H1 (cell line): Measurements from ENCODE around the gene ZNF469. TPM values are rescaled to one million over a fixed set of nuclear protein-coding genes. Genes with fewer than 3 reads are reported as not detected.

Experiments used
- CTCF ChIA-PET: fragments of 300-600 bp; sonication (Branson Sonifier 250); formaldehyde crosslinking; loops from one replicate; lab custom pipeline; 2021; ENCODE audit not compliant: partially characterized antibody; lab: Charles Lee
- POLR2A ChIA-PET: fragments of 300-600 bp; sonication (Branson Sonifier 250); formaldehyde crosslinking; loops from one replicate; lab custom pipeline; 2021; ENCODE audit warnings: inconsistent platforms; ENCODE audit not compliant: partially characterized antibody; lab: Charles Lee
- DNase-seq, 2 experiments: peaks; one replicate each; pipeline versions ENCODE4 v3.0.0 to v3.0.0-alpha.2; 2010 to 2022; ENCODE audit warnings: low spot score in 2 of 2, low read depth in 1 of 2, mixed read lengths in 1 of 2
- FAIRE-seq: peaks from 2 replicates; lab custom pipeline; 2011; peaks lifted over from hg19 to GRCh38; lab: Jason Lieb, UNC
- H2AFZ ChIP-seq: 2 replicates; pipeline ENCODE4 v1.8.1; 2012; ENCODE audit warnings: low read length, inconsistent platforms
- H2AK5ac ChIP-seq: 2 replicates; pipeline ENCODE4 v1.6.1; 2013; ENCODE audit warnings: low read depth, low read length
- H2BK120ac ChIP-seq: replicated peaks from 2 replicates; pipeline ENCODE3; 2013; ENCODE audit warnings: low read depth, low read length, inconsistent platforms
- H2BK12ac ChIP-seq: 2 replicates; pipeline ENCODE4 v1.6.1; 2013; ENCODE audit warnings: low read depth, low read length
- H2BK15ac ChIP-seq: 2 replicates; pipeline ENCODE4 v1.6.1; 2013; ENCODE audit warnings: low read length
- H2BK20ac ChIP-seq: 2 replicates; pipeline ENCODE4 v1.6.1; 2013; ENCODE audit warnings: low read length
- H2BK5ac ChIP-seq: 2 replicates; pipeline ENCODE4 v1.6.1; 2013; ENCODE audit warnings: low read depth, low read length
- H3K14ac ChIP-seq: 2 replicates; pipeline ENCODE4 v1.6.1; 2013; ENCODE audit warnings: inconsistent platforms; ENCODE audit not compliant: insufficient read length
- H3K18ac ChIP-seq: 2 replicates; pipeline ENCODE4 v1.6.1; 2013; ENCODE audit warnings: low read length; ENCODE audit errors: extremely low read depth
- H3K23ac ChIP-seq: 2 replicates; pipeline ENCODE4 v1.6.1; 2013; ENCODE audit warnings: inconsistent platforms; ENCODE audit not compliant: insufficient read length
- H3K23me2 ChIP-seq: 2 replicates; pipeline ENCODE4 v1.6.1; 2013; ENCODE audit warnings: low read depth, low read length
- H3K27ac ChIP-seq: 2 replicates; pipeline ENCODE4 v1.6.1; 2011; ENCODE audit warnings: low read depth, low read length, inconsistent platforms
- H3K27me3 ChIP-seq, 4 experiments: replicated peaks in 1 of 4; 1 replicate in 1 of 4; 2 replicates in 3 of 4; pipeline versions ENCODE4 v1.6.1 to v1.8.1; 2011 to 2013; ENCODE audit warnings: low read length in 3 of 4, mild to moderate bottlenecking in 3 of 4, inconsistent platforms in 2 of 4, mixed read lengths in 2 of 4, moderate library complexity in 1 of 4; ENCODE audit not compliant: control insufficient read depth in 3 of 4, insufficient read depth in 3 of 4; ENCODE audit errors: extremely low read depth in 1 of 4
- H3K36me3 ChIP-seq, 4 experiments: 2 replicates each; pipeline versions ENCODE4 v1.6.1 to v1.8.1; 2011 to 2013; ENCODE audit warnings: mild to moderate bottlenecking in 4 of 4, low read length in 3 of 4, moderate library complexity in 2 of 4, control low read depth in 1 of 4, inconsistent platforms in 1 of 4; ENCODE audit not compliant: insufficient read depth in 4 of 4, control insufficient read depth in 2 of 4
- H3K4ac ChIP-seq: replicated peaks from 2 replicates; pipeline ENCODE3; 2013; ENCODE audit warnings: low read length, low read depth, mixed read lengths, inconsistent platforms; ENCODE audit not compliant: insufficient read length
- H3K4me1 ChIP-seq, 4 experiments: replicated peaks in 1 of 4; 1 replicate in 1 of 4; 2 replicates in 3 of 4; pipeline versions ENCODE4 v1.6.1 to v1.8.1; 2011 to 2013; ENCODE audit warnings: low read length in 3 of 4, inconsistent platforms in 2 of 4, mixed read lengths in 1 of 4; ENCODE audit not compliant: insufficient read depth in 4 of 4, control insufficient read depth in 3 of 4
- H3K4me2 ChIP-seq, 2 experiments: 2 replicates each; pipeline versions ENCODE4 v1.6.1 to v1.8.1; 2011 to 2013; ENCODE audit warnings: low read depth in 2 of 2, low read length in 2 of 2, control low read depth in 1 of 2, inconsistent platforms in 1 of 2, mild to moderate bottlenecking in 1 of 2; ENCODE audit not compliant: insufficient read depth in 1 of 2
- H3K4me3 ChIP-seq, 4 experiments: fragments of 200-600, 300-600 bp in 1 of 4; sonication (generic), shearing (Covaris generic), sonication (Bioruptor Twin) in 1 of 4; 2 replicates each; pipeline versions ENCODE4 v1.5.1 to v1.8.1; 2011 to 2016; ENCODE audit warnings: low read length in 4 of 4, low read depth in 3 of 4, control low read depth in 2 of 4, inconsistent platforms in 2 of 4, mild to moderate bottlenecking in 2 of 4, mixed read lengths in 1 of 4, moderate library complexity in 1 of 4; ENCODE audit not compliant: insufficient read depth in 2 of 4; ENCODE audit errors: extremely low read depth in 1 of 4
- H3K56ac ChIP-seq: replicated peaks from 2 replicates; pipeline ENCODE3; 2013; ENCODE audit warnings: low read depth, mild to moderate bottlenecking, mixed read lengths, low read length, inconsistent platforms; ENCODE audit not compliant: insufficient read length
- H3K79me1 ChIP-seq: 2 replicates; pipeline ENCODE4 v1.6.1; 2013; ENCODE audit warnings: low read depth, low read length, control low read depth
- H3K79me2 ChIP-seq, 2 experiments: 2 replicates each; pipeline versions ENCODE4 v1.6.1 to v1.8.1; 2012 to 2013; ENCODE audit warnings: low read length in 2 of 2, mild to moderate bottlenecking in 2 of 2, inconsistent platforms in 1 of 2; ENCODE audit not compliant: insufficient read depth in 2 of 2, control insufficient read depth in 1 of 2
- H3K9ac ChIP-seq, 4 experiments: replicated peaks in 1 of 4; 1 replicate in 1 of 4; 2 replicates in 3 of 4; pipeline versions ENCODE4 v1.6.1 to v1.8.1; 2011 to 2013; ENCODE audit warnings: low read depth in 3 of 4, low read length in 3 of 4, control low read depth in 2 of 4, mild to moderate bottlenecking in 2 of 4, moderate library complexity in 2 of 4, inconsistent platforms in 1 of 4; ENCODE audit errors: extremely low read depth in 1 of 4
- H3K9me3 ChIP-seq, 2 experiments: 2 replicates each; pipeline versions ENCODE4 v1.6.1 to v1.8.1; 2012 to 2013; ENCODE audit warnings: mild to moderate bottlenecking in 2 of 2, moderate library complexity in 2 of 2, control low read depth in 1 of 2, inconsistent platforms in 1 of 2, low read depth in 1 of 2, low read length in 1 of 2, mixed read lengths in 1 of 2; ENCODE audit not compliant: insufficient read depth in 2 of 2
- H4K20me1 ChIP-seq, 2 experiments: replicated peaks in 1 of 2; 2 replicates each; pipeline versions ENCODE3 to v1.8.1; 2011 to 2013; ENCODE audit warnings: inconsistent platforms in 2 of 2, low read length in 2 of 2, mild to moderate bottlenecking in 1 of 2; ENCODE audit not compliant: insufficient read depth in 2 of 2, control insufficient read depth in 1 of 2
- H4K5ac ChIP-seq: 2 replicates; pipeline ENCODE4 v1.6.1; 2013; ENCODE audit warnings: low read length, low read depth, mixed read lengths, inconsistent platforms; ENCODE audit not compliant: insufficient read length
- H4K8ac ChIP-seq: 2 replicates; pipeline ENCODE4 v1.8.0; 2013; ENCODE audit warnings: mild to moderate bottlenecking, moderate library complexity, low read length, inconsistent platforms; ENCODE audit not compliant: insufficient read depth; ENCODE audit errors: extremely low read depth
- H4K91ac ChIP-seq: replicated peaks from 2 replicates; pipeline ENCODE3; 2013; ENCODE audit warnings: low read length, mixed read lengths, inconsistent platforms; ENCODE audit not compliant: insufficient read length
- CHD1 ChIP-seq: IDR thresholded peaks from 2 replicates; pipeline ENCODE4 v1.6.1; 2012; ENCODE audit warnings: low read depth, low read length, improper control_type of control experiment
- CTBP2 ChIP-seq: IDR thresholded peaks from 2 replicates; pipeline ENCODE4 v1.7.0; 2011; ENCODE audit warnings: borderline replicate concordance, mild to moderate bottlenecking, moderate library complexity, mixed read lengths, low read length; ENCODE audit not compliant: insufficient read depth, insufficient read length
- FOSL1 ChIP-seq: IDR thresholded peaks from 2 replicates; pipeline ENCODE4 v1.6.1; 2011; ENCODE audit warnings: mild to moderate bottlenecking, low read depth, low read length, moderate library complexity; ENCODE audit not compliant: insufficient read depth
- KDM1A ChIP-seq: fragments of 200-600, 300-600 bp; sonication (generic); IDR thresholded peaks from 2 replicates; pipeline ENCODE4 v1.7.1; 2016; ENCODE audit warnings: mild to moderate bottlenecking, low read length, borderline replicate concordance
- MAFK ChIP-seq: IDR thresholded peaks from 2 replicates; pipeline ENCODE4 v1.6.1; 2012; ENCODE audit warnings: low read depth, mild to moderate bottlenecking, improper control_type of control experiment, low read length
- PHF8 ChIP-seq: fragments of 200-600 bp; sonication (generic); conservative IDR thresholded peaks from 2 replicates; pipeline ENCODE4 v1.7.1; 2012; ENCODE audit warnings: low read depth, mild to moderate bottlenecking, inconsistent platforms, low read length, moderate library complexity
- POLR2A ChIP-seq, 2 experiments: IDR thresholded peaks; 1 replicate in 1 of 2; 2 replicates in 1 of 2; pipeline ENCODE4 v1.6.1; 2011; ENCODE audit warnings: low read depth in 2 of 2, low read length in 2 of 2, mild to moderate bottlenecking in 2 of 2; ENCODE audit errors: control extremely low read depth in 1 of 2
- RFX5 ChIP-seq: IDR thresholded peaks from 2 replicates; pipeline ENCODE4 v1.6.1; 2011; ENCODE audit warnings: low read depth, low read length, improper control_type of control experiment, borderline replicate concordance
- RXRA ChIP-seq: IDR thresholded peaks from 2 replicates; pipeline ENCODE4 v1.6.1; 2011; ENCODE audit warnings: low read depth, mild to moderate bottlenecking, low read length, moderate library complexity; ENCODE audit not compliant: insufficient read depth
- SAP30 ChIP-seq: fragments of 300-600 bp; sonication (generic); IDR thresholded peaks from 2 replicates; pipeline ENCODE4 v1.7.1; 2012; ENCODE audit warnings: low read length, moderate library complexity, mild to moderate bottlenecking, inconsistent platforms; ENCODE audit not compliant: insufficient read depth, insufficient replicate concordance
- SP2 ChIP-seq: IDR thresholded peaks from 2 replicates; pipeline ENCODE4 v1.6.1; 2012; ENCODE audit warnings: mild to moderate bottlenecking, low read length, inconsistent platforms
- SP4 ChIP-seq: IDR thresholded peaks from 2 replicates; pipeline ENCODE4 v1.6.1; 2012; ENCODE audit warnings: low read length, inconsistent platforms
- SRF ChIP-seq: IDR thresholded peaks from 2 replicates; pipeline ENCODE4 v1.6.1; 2011; ENCODE audit warnings: mild to moderate bottlenecking, low read depth, low read length, moderate library complexity
- TAF1 ChIP-seq: IDR thresholded peaks from 2 replicates; pipeline ENCODE4 v1.6.1; 2011; ENCODE audit warnings: mild to moderate bottlenecking, low read depth, low read length
- TBP ChIP-seq: IDR thresholded peaks from 2 replicates; pipeline ENCODE4 v1.6.1; 2011; ENCODE audit warnings: low read depth, low read length, improper control_type of control experiment
- TCF12 ChIP-seq: IDR thresholded peaks from 2 replicates; pipeline ENCODE4 v1.6.1; 2011; ENCODE audit warnings: low read depth, mild to moderate bottlenecking, low read length
- WGBS, 2 experiments: shearing (Covaris generic) in 1 of 2; methylation state at CpG; one replicate each; pipeline versions ENCODE4 v1.1.6 to v1.1.7; 2013 to 2015; ENCODE audit warnings: low lambda C conversion rate in 2 of 2, mixed read lengths in 2 of 2, inconsistent platforms in 1 of 2, low coverage in 1 of 2, missing lambda C conversion rate in 1 of 2; ENCODE audit not compliant: insufficient replicate concordance in 2 of 2, insufficient coverage in 1 of 2, insufficient read length in 1 of 2; ENCODE audit errors: extremely low coverage in 1 of 2, missing lambda C conversion rate in 1 of 2; 5-methylcytosine and 5-hydroxymethylcytosine counted together
- polyA plus RNA-seq, 7 experiments: library from polyadenylated mRNA; depleted of rRNA in 3 of 7; stranded (reverse) in 5 of 7; unstranded in 2 of 7; fragments of >200 nt in 5 of 7; fragments of 200-250 nt in 2 of 7; gene quantifications; 1 replicate in 5 of 7; 2 replicates in 1 of 7; 4 replicates in 1 of 7; pipeline versions ENCODE4 v1.2.1 to v1.2.3, GENCODE V29; 2011 to 2013; ENCODE audit warnings: missing spikeins in 2 of 7, mixed read lengths in 2 of 7
- total RNA-seq: library from RNA; stranded (reverse); fragmentation: NEBNext Ultra II Directional; extraction: Animal tissue kit (Norgen Biotek cat#: 25700); gene quantifications from 2 replicates; pipeline ENCODE4 v1.2.1, GENCODE V29; 2021

Gene ZNF469
- total and polyA plus RNA-seq, 2 of the 8 experiments (the other 6 are each of a cell fraction or from before 2014, with no cell fraction given), result 0.30 to 1.8 TPM

- no peaks in the 10 kb centered on the region for H3K79me1 ChIP-seq
- no peak overlapping the region for H3K27ac ChIP-seq
- H4K8ac ChIP-seq, result no peak overlapping the region
- no peak overlapping the region for H3K4me2 ChIP-seq
- no peak overlapping the region for H3K9ac ChIP-seq
- peaks cover 0 to 11% of the 10 kb centered on the region in 2 experiments for H4K20me1 ChIP-seq
- H2BK5ac ChIP-seq, result no peak overlapping the region
- no peaks in the 10 kb centered on the region for H3K4me1 ChIP-seq
- H3K23ac ChIP-seq, result no peak overlapping the region
- no peaks in the 10 kb centered on the region for H3K9me3 ChIP-seq
- H3K4ac ChIP-seq, result no peak overlapping the region
- H3K4me3 ChIP-seq, result no peak overlapping the region
- no peak overlapping the region for H3K14ac ChIP-seq
- FAIRE-seq, result no peak
- no peak overlapping the region for H2AK5ac ChIP-seq
- CTCF ChIA-PET, result interaction anchor here (1.2 to 3.1 kb wide), 2 partner anchors 14 to 136 kb away, joined by 3 to 21 read pairs; no protein-coding TSS in a partner anchor
- no peak overlapping the region for H3K56ac ChIP-seq
- WGBS, 2 experiments, result 93% methylated on average over 6 of the region's 6 CpGs; no CpG with 5 or more reads in 1 of the 2 experiments
- H2AFZ ChIP-seq, result no peak overlapping the region
- H2BK120ac ChIP-seq, result no peak overlapping the region
- H2BK12ac ChIP-seq, result no peak overlapping the region
- H2BK15ac ChIP-seq, result no peak overlapping the region
- H2BK20ac ChIP-seq, result no peak overlapping the region
- no peak overlapping the region for H4K5ac ChIP-seq
- H4K91ac ChIP-seq, result no peak overlapping the region
- DNase-seq, result no peak
- no peaks in the 10 kb centered on the region for H3K27me3 ChIP-seq
- no peaks in the 10 kb centered on the region for H3K36me3 ChIP-seq
- peaks cover 14% of the 10 kb centered on the region; the same call in 1 of the 2 replicates for H3K23me2 ChIP-seq
- H3K18ac ChIP-seq, result no peak overlapping the region
- H3K79me2 ChIP-seq, result no peaks in the 10 kb centered on the region
- POLR2A ChIA-PET, result no interaction called here
- TF ChIP-seq SAP30 (no peak), RXRA (no peak), SP2 (no peak), TBP (no peak), TAF1 (no peak), TCF12 (no peak), CTBP2 (no peak), FOSL1 (no peak), POLR2A (IDR thresholded peaks at IDR 0.05; ENCODE audit: control extremely low read depth in 1 of 2, low read depth in 2 of 2, low read length in 2 of 2) (no peak), CHD1 (no peak), SRF (no peak), RFX5 (no peak), SP4 (no peak), PHF8 (no peak), MAFK (no peak), KDM1A (no peak)
These were observed 40.7 kb downstream of the ZNF469 start for GRCh38 chr16:88423448-88423850.
